ENCODE results near the gene EPS15. TPM values are rescaled to one million over a fixed set of nuclear protein-coding genes. Genes with fewer than 3 reads are reported as not detected.

EPS15 gene
- total RNA-seq, 1 donor from 2014 or later = 50.1 TPM

- Mint-ChIP-seq H3K9me3 (peaks cover 3% of the 10 kb centered on the region), H3K27ac (no peak overlapping the region), H3K27me3 (ENCODE audit: low read depth) (peaks cover 2% of the 10 kb centered on the region), H3K36me3 (ENCODE audit: low read depth) (no peaks in the 10 kb centered on the region), H3K4me3 (ENCODE audit: low read depth) (no peak overlapping the region), H3K4me1 (ENCODE audit: low read depth) (peaks cover 23% of the 10 kb centered on the region)
- intact Hi-C loops (cut with micrococcal nuclease) = no loop called here
- DNase-seq (ENCODE audit: low spot score) = no peak
Observed at GRCh38 chr1:51557168-51557567, 38.1 kb upstream of the EPS15 start.

GRCh38 chr1:51555866-51556619, 37.0 kb upstream of the EPS15 start:
- Mint-ChIP-seq H3K27ac (no peak overlapping the region), H3K4me3 (ENCODE audit: low read depth) (no peak overlapping the region), H3K27me3 (ENCODE audit: low read depth) (peaks cover 2% of the 10 kb centered on the region), H3K4me1 (ENCODE audit: low read depth) (peaks cover 29% of the 10 kb centered on the region), H3K36me3 (ENCODE audit: low read depth) (no peaks in the 10 kb centered on the region), H3K9me3 (peaks cover 9% of the 10 kb centered on the region)
- intact Hi-C loops (cut with micrococcal nuclease) = no loop called here
- no peak for DNase-seq (ENCODE audit: low spot score)

- DNase-seq (ENCODE audit: low spot score) = no peak
- Mint-ChIP-seq H3K4me1 (ENCODE audit: low read depth) (peaks cover 26% of the 10 kb centered on the region), H3K9me3 (peaks cover 9% of the 10 kb centered on the region), H3K27ac (no peak overlapping the region), H3K4me3 (ENCODE audit: low read depth) (no peak overlapping the region), H3K27me3 (ENCODE audit: low read depth) (peaks cover 2% of the 10 kb centered on the region), H3K36me3 (ENCODE audit: low read depth) (no peaks in the 10 kb centered on the region)
- intact Hi-C loops (cut with micrococcal nuclease) = no loop called here
Observed at GRCh38 chr1:51553911-51554310, 34.8 kb upstream of the EPS15 start.

GRCh38 chr1:51552929-51553807, 34.1 kb upstream of the EPS15 start:
- H3K4me3 Mint-ChIP-seq (ENCODE audit: low read depth) = no peak overlapping the region
- no peak for DNase-seq (ENCODE audit: low spot score)
- no peaks in the 10 kb centered on the region for H3K36me3 Mint-ChIP-seq (ENCODE audit: low read depth)
- no peak overlapping the region for H3K27ac Mint-ChIP-seq
- H3K27me3 Mint-ChIP-seq (ENCODE audit: low read depth) = no peaks in the 10 kb centered on the region
- peaks cover 24% of the 10 kb centered on the region for H3K4me1 Mint-ChIP-seq (ENCODE audit: low read depth)
- intact Hi-C loops (cut with micrococcal nuclease) = no loop called here
- H3K9me3 Mint-ChIP-seq = peaks cover 9% of the 10 kb centered on the region

GRCh38 chr1:51551848-51552296, 32.8 kb upstream of the EPS15 start:
- H3K9me3 Mint-ChIP-seq = peaks cover 9% of the 10 kb centered on the region
- intact Hi-C loops (cut with micrococcal nuclease) = no loop called here
- H3K4me3 Mint-ChIP-seq (ENCODE audit: low read depth) = no peak overlapping the region
- H3K36me3 Mint-ChIP-seq (ENCODE audit: low read depth) = no peaks in the 10 kb centered on the region
- H3K27ac Mint-ChIP-seq = no peak overlapping the region
- no peaks in the 10 kb centered on the region for H3K27me3 Mint-ChIP-seq (ENCODE audit: low read depth)
- peaks cover 17% of the 10 kb centered on the region for H3K4me1 Mint-ChIP-seq (ENCODE audit: low read depth)
- DNase-seq (ENCODE audit: low spot score) = no peak

- Mint-ChIP-seq H3K4me3 (ENCODE audit: low read depth) (no peak overlapping the region), H3K9me3 (peaks cover 9% of the 10 kb centered on the region), H3K27me3 (ENCODE audit: low read depth) (no peaks in the 10 kb centered on the region), H3K4me1 (ENCODE audit: low read depth) (peaks cover 17% of the 10 kb centered on the region), H3K36me3 (ENCODE audit: low read depth) (no peaks in the 10 kb centered on the region), H3K27ac (no peak overlapping the region)
- no peak for DNase-seq (ENCODE audit: low spot score)
- intact Hi-C loops (cut with micrococcal nuclease) = no loop called here
Observed at GRCh38 chr1:51551081-51551480, 32.0 kb upstream of the EPS15 start.

- peaks cover 17% of the 10 kb centered on the region for H3K4me1 Mint-ChIP-seq (ENCODE audit: low read depth)
- H3K27ac Mint-ChIP-seq = no peak overlapping the region
- H3K27me3 Mint-ChIP-seq (ENCODE audit: low read depth) = no peaks in the 10 kb centered on the region
- no peaks in the 10 kb centered on the region for H3K36me3 Mint-ChIP-seq (ENCODE audit: low read depth)
- H3K9me3 Mint-ChIP-seq = peaks cover 9% of the 10 kb centered on the region
- no peak overlapping the region for H3K4me3 Mint-ChIP-seq (ENCODE audit: low read depth)
- no peak for DNase-seq (ENCODE audit: low spot score)
- intact Hi-C loops (cut with micrococcal nuclease) = loop anchor here (10.0 kb wide), 2 partner anchors 325 to 575 kb away; partner anchors contain the start of genes CDKN2C and NRDC
Observed at GRCh38 chr1:51549901-51550300, 30.8 kb upstream of the EPS15 start.

GRCh38 chr1:51549016-51549619, 30.1 kb upstream of the EPS15 start:
- peaks cover 15% of the 10 kb centered on the region for H3K4me1 Mint-ChIP-seq (ENCODE audit: low read depth)
- intact Hi-C loops (cut with micrococcal nuclease) = loop anchor here (10.0 kb wide), 2 partner anchors 326 to 574 kb away; partner anchors contain the start of genes CDKN2C and NRDC
- DNase-seq (ENCODE audit: low spot score) = no peak
- no peaks in the 10 kb centered on the region for H3K27me3 Mint-ChIP-seq (ENCODE audit: low read depth)
- no peak overlapping the region for H3K4me3 Mint-ChIP-seq (ENCODE audit: low read depth)
- H3K9me3 Mint-ChIP-seq = peaks cover 9% of the 10 kb centered on the region
- H3K27ac Mint-ChIP-seq = no peak overlapping the region
- no peaks in the 10 kb centered on the region for H3K36me3 Mint-ChIP-seq (ENCODE audit: low read depth)

GRCh38 chr1:51543858-51544257, 24.8 kb upstream of the EPS15 start:
- Mint-ChIP-seq H3K4me1 (ENCODE audit: low read depth) (peaks cover 31% of the 10 kb centered on the region), H3K27me3 (ENCODE audit: low read depth) (no peaks in the 10 kb centered on the region), H3K36me3 (ENCODE audit: low read depth) (no peaks in the 10 kb centered on the region), H3K9me3 (no peaks in the 10 kb centered on the region), H3K27ac (no peak overlapping the region), H3K4me3 (ENCODE audit: low read depth) (no peak overlapping the region)
- no peak for DNase-seq (ENCODE audit: low spot score)
- intact Hi-C loops (cut with micrococcal nuclease) = loop anchor here (10.0 kb wide), 2 partner anchors 331 to 569 kb away; partner anchors contain the start of genes CDKN2C and NRDC

GRCh38 chr1:51542158-51542953, 23.3 kb upstream of the EPS15 start:
- peaks cover 31% of the 10 kb centered on the region for H3K4me1 Mint-ChIP-seq (ENCODE audit: low read depth)
- no peak overlapping the region for H3K27ac Mint-ChIP-seq
- DNase-seq (ENCODE audit: low spot score) = no peak
- no peaks in the 10 kb centered on the region for H3K27me3 Mint-ChIP-seq (ENCODE audit: low read depth)
- no peak overlapping the region for H3K4me3 Mint-ChIP-seq (ENCODE audit: low read depth)
- no peaks in the 10 kb centered on the region for H3K9me3 Mint-ChIP-seq
- intact Hi-C loops (cut with micrococcal nuclease) = loop anchor here (10.0 kb wide), 2 partner anchors 332 to 568 kb away; partner anchors contain the start of genes CDKN2C and NRDC
- H3K36me3 Mint-ChIP-seq (ENCODE audit: low read depth) = no peaks in the 10 kb centered on the region

GRCh38 chr1:51541313-51542050, 22.4 kb upstream of the EPS15 start:
- Mint-ChIP-seq H3K27ac (peak overlapping the region; percentile 67), H3K4me3 (ENCODE audit: low read depth) (no peak overlapping the region)

More at GRCh38 chr1:51541313-51542050, 22.4 kb upstream of the EPS15 start:
- Mint-ChIP-seq H3K36me3 (ENCODE audit: low read depth) (no peaks in the 10 kb centered on the region), H3K9me3 (no peaks in the 10 kb centered on the region), H3K4me1 (ENCODE audit: low read depth) (peaks cover 31% of the 10 kb centered on the region), H3K27me3 (ENCODE audit: low read depth) (no peaks in the 10 kb centered on the region)
- intact Hi-C loops (cut with micrococcal nuclease) = loop anchor here (1.0 to 10.0 kb wide), 4 partner anchors 17 to 567 kb away; partner anchors contain the start of genes CDKN2C and NRDC
- no peak for DNase-seq (ENCODE audit: low spot score)
